GM21360 (cell line): ENCODE measurements around the gene ACAP1.
"Not testable (repeated sequence)": the region's sequence is repeated elsewhere in the genome, so short reads cannot be mapped to it uniquely, and the experiment has no call there.

Experiments
- ATAC-seq: cut with Tn5 transposase; IDR thresholded peaks from one replicate; pipeline ENCODE4 v1.9.1; 2021; ENCODE audit warnings: mild to moderate bottlenecking, moderate library complexity; ENCODE audit not compliant: unreplicated experiment

Gene ACAP1

GRCh38 chr17:7354262-7354843 lies 18.0 kb downstream of the ACAP1 start:
- ATAC-seq = no peak

DNA sequence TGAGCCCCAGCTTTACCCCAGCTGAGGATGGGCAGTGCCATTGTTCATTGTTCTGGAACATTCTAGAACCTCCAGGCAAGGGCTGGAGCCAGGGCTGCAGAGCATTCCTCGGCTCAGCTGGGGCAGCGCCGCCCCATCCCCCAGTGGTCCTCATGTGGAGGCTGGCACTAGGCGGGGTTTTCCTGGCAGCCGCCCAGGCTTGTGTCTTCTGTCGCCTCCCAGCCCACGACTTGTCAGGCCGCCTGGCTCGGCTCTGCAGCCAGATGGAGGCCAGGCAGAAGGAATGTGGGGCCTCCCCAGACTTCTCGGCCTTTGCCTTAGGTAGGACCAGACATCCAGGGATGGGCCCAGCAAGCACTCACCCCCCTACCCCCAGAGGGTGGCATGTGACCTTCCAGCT lies 18.7 kb downstream of the ACAP1 start, which contains the start of gene TMEM95:
Gene TMEM95, plus strand, starts transcription at position 104 of the 400 bp plus-strand sequence. Its CDS starts 49 bp downstream, at position 153.
- ATAC-seq = no peak

- ATAC-seq = no peak
Measured at GRCh38 chr17:7355573-7355972, 19.2 kb downstream of the ACAP1 start.

DNA sequence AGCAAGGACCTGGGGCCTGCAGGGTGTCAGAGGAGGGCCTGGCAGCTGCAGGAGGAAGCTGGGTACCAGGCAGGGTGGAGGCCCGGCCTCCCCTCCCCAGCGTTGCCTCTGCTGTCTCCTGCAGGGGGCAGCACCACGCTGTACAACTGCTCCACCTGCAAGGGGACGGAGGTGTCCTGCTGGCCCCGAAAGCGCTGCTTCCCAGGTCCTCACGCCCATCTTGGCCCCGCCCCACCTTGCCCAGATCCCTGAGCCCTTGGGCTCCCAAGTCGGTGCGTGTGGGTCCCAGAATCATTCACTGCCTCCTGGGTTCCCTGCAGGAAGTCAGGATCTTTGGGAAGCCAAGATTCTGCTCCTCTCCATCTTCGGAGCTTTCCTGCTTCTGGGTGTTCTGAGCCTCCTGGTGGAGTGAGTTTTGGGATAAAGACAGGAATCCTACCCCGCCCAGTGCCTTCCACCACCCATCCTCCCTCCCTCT lies 19.8 kb downstream of the ACAP1 start:
- ATAC-seq = no peak

- ATAC-seq = no peak
Measured at GRCh38 chr17:7356756-7357155, 20.4 kb downstream of the ACAP1 start.

GRCh38 chr17:7357381-7357780 lies 21.1 kb downstream of the ACAP1 start:
- ATAC-seq = no peak

DNA sequence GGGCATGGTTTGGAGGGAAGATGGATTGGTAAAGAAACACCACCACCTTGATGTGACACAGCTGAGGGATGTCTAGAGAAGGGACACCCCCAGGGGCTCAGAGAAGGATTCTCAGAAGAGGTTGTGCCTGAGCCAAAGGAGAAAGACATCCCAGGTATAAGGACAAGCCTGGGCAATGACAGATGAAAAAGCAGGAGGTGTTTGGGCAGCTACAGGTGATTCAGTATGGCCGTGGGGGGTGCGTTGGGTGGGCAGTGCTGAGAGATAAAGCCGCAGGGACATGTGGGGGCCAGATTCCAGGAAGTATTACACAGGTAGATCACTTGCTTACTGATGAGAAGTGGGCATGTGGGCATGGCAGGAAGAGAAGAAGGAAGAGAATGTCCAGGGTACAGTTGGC lies 25.6 kb downstream of the ACAP1 start:
- no peak for ATAC-seq

DNA sequence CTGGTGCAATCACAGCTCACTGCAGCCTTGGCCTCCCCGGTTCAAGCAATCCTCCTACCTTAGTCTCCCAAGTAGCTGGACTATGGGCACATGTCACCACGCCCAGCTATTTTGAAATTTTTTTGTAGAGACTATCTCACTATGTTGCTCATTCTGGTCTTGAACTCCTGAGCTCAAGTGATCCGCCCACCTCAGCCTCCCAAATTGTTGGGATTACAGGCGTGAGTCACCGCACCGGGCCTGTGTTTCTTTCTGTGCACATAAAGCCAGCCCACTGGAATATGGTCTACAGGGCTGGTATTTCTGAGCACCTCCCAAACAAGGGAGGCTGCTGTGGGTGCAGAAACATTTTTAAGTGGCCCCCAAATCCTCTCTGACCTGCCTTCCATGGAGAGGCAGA lies 27.0 kb downstream of the ACAP1 start:
- ATAC-seq = no peak

DNA sequence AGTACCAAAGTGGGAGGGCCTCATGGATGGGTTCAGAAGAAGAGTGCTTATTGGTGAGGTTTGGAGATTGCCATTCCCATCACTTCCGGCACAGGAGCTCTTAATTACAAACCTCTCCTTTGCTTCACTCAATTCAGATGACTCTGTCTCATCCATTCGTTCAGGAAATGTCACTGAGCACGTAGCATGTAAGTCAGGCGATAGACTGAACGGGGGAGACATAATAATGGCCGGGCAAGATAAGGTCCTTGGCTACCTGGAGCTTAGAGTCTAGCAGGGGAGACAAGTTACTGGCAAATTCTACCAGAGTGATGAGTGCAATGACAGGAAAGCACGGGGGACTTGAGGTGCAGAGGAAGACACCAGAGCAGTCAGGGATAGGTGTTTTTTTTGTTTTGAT lies 29.6 kb downstream of the ACAP1 start:
- not testable (repeated sequence) for ATAC-seq

GRCh38 chr17:7367083-7367482 lies 30.8 kb downstream of the ACAP1 start:
- no peak for ATAC-seq

DNA sequence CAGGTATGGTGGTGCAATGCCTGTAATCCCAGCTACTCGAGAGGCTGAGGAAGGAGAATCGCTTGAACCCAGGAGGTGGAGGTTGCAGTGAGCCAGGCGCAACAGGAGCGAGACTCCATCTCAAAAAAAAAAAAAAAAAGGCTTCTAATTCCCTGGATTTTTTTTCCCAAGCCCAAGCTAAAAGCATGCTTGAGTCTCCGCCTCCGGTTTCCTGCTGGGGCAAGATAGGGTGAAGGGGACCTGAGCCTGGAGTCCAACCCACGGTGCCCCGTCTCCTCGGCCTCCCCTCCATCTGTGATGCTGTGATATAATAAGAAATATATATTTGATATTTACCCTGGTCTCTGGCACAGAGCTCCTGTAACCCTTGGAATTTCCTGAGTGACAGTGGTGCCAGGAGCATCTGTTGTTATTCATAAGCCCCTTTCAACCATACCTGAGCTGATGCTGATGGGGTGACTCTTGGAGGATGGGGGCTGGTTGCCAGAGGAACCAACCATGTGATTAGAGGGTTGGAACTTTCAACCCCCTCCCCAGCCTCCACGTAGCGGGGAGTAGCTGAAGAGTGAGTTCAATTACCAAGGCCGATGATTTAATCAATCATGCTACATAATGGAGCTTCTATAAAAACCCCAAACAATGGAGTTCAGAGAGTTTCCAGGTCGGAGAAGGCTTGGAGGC lies 31.7 kb downstream of the ACAP1 start:
- ATAC-seq = no peak

DNA sequence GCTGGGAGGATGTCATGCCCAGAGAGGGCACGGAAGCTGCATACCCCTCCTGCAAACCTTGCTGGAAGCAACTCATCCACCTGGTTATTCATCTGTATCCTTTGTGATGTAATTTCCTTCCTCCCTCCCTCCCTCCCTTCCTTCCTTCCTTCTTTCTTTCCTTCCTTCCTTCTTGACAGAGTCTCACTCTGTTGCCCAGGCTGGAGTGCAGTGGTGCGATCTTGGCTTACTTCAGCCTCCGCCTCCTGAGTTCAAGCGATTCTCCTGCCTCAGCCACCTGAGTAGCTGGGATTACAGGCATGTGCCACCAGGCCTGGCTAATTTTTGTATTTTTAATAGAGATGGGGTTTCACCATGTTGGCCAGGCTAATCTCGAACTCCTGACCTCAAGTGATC lies 32.3 kb downstream of the ACAP1 start:
- not testable (repeated sequence) for ATAC-seq

DNA sequence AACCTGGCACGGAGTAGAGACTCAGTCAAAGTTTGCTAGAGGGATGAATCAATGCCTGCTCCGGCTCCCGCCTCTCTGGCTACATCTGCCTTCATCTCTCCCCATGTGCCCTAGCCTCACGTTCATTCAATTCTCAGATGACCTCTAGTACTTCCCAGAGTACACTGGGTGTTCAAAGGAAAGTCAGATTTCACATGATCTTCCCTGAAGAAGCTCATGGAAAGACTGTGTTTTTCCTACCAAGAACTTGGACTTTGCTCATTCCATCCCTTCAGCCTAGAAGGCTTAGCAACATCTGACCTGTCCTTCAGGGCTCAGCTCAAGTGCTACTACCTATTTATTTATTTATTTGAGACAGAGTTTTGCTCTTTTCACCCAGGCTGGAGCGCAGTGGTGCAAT lies 33.5 kb downstream of the ACAP1 start:
- no peak for ATAC-seq

- no peak for ATAC-seq
Measured at GRCh38 chr17:7370853-7371252, 34.5 kb downstream of the ACAP1 start.

DNA sequence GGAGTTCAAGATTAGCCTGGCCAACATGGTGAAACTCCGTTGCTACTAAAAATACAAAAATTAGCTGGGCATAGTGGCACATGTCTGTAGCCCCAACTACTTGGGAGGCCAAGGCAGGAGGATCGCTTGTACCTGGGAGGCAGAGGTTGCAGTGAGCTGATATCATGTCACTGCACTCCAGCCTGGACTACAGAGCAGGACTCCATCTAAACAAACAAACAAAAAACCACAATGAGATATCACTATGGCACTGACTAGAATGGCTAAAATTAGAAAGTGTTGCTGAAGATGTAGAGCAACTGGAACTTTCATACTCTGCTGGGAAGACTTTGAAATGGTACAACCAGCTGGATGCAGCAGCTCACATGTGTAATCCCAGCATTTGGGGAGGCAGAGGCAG lies 38.0 kb downstream of the ACAP1 start:
- ATAC-seq = no peak

- ATAC-seq = no peak
Measured at GRCh38 chr17:7379134-7379533, 42.8 kb downstream of the ACAP1 start.

- ATAC-seq = no peak
Measured at GRCh38 chr17:7380321-7380720, 44.0 kb downstream of the ACAP1 start.

DNA sequence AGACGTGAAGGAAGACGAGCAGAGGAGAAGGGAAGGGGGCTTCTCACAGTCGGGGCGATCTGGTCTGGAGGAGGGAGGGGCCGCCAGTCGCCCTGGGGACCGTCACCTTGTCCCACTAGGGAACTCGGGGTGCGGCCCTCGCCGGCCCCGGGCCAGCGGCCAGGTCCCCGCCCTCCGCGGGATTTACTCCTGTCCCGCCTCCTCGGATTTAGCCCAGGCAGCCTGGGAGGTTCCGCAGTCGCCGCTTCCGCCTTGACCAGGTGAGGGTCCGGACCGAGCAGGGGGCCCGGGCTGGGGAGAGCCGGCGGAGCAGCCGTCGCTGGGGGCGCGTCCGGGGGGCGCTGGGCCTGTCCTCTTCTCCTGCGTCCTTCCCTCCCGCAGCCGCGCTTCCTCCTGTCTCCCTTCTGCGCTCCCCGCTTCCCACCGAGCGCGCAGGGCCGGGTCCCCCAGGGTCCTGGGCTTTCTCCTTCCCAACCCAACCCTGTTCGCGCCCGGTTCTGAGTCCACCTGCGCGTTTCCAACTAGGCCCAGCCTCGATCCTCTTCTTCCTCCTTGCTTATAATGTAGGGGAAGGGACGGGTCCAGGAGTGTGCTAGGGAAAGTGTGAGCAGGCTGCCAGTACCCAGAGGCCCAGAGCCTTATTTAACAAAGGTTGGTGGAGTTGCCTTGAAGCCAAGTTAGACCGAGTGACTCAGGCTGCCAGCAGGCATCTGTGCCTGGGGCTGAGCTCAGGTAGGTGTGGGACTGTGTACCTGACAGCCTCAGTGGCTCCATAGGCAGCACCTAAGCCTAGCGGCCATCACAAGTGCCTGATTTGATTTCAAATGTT lies 44.7 kb downstream of the ACAP1 start, which contains the start of gene TNK1:
Gene TNK1, plus strand, starts transcription at position 235 of the 829 bp plus-strand sequence. CDS start 1,838 bp downstream, outside the sequence.
- ATAC-seq = no peak

GRCh38 chr17:7382901-7383300 lies 46.6 kb downstream of the ACAP1 start:
- no peak for ATAC-seq

DNA sequence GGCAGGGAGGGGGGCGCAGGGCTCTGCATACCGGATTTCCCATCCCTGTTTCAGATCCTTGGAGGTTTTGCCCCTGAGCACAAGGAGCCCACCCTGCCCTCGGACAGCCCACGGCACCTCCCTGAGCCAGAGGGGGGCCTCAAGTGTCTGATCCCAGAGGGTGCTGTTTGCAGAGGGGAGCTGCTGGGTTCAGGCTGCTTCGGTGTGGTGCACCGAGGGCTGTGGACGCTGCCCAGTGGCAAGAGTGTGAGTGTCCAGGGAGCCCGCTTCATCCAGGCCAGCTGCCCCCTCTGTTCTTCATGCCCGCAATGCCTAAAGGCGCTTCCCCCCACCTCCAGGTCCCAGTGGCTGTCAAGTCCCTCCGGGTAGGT lies 47.0 kb downstream of the ACAP1 start:
- no peak for ATAC-seq

DNA sequence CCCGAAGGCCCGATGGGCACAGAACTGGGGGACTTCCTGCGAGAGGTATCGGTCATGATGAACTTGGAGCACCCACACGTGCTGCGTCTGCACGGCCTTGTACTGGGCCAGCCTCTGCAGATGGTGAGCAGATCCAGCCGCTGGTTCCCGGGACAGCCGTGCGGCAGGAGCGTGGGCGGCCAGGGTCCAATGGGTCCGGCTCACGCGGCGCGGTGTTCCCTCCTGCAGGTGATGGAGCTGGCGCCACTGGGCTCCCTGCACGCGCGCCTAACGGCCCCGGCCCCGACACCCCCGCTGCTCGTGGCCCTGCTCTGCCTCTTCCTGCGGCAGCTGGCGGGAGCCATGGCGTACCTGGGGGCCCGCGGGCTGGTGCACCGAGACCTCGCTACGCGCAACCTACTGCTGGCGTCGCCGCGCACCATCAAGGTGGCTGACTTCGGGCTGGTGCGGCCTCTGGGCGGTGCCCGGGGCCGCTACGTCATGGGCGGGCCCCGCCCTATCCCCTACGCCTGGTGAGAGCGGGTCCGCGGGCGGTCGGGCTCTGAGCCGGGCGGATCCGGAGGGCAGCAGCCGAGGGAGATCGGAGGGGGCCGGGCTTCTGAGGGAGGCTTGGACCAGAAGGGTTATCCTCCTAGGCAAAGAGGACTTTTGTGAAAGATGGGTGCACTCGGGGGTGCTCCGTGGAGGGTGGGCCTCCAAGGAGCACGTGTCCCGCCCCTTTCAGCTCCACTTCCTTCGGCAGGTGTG lies 47.6 kb downstream of the ACAP1 start:
- peak; percentile 48 for ATAC-seq
